IMR-90 (cell line): ENCODE results near the gene NOXO1.
A peak's percentile ranks its signal among the peaks of the same experiment; 100 is the strongest.

Source experiments
- CEBPB ChIP-seq: IDR thresholded peaks from 2 replicates; pipeline ENCODE4 v1.6.1; 2012; ENCODE audit warnings: low read depth, low read length, improper control_type of control experiment
- CHD1 ChIP-seq: IDR thresholded peaks from 2 replicates; pipeline ENCODE4 v1.6.1; 2012; ENCODE audit warnings: low read depth, low read length, improper control_type of control experiment
- ELK1 ChIP-seq: fragments of 150-350 bp; IDR thresholded peaks from 2 replicates; pipeline ENCODE4 v1.6.1; 2016; ENCODE audit warnings: low read depth, mild to moderate bottlenecking, low read length, moderate library complexity, borderline replicate concordance
- MXI1 ChIP-seq: IDR thresholded peaks from 2 replicates; pipeline ENCODE4 v1.6.1; 2012; ENCODE audit warnings: low read depth, mild to moderate bottlenecking, low read length, moderate library complexity, borderline replicate concordance
- POLR2A ChIP-seq: IDR thresholded peaks from 2 replicates; pipeline ENCODE4 v1.6.1; 2012; ENCODE audit warnings: mild to moderate bottlenecking, low read depth, low read length
- RFX5 ChIP-seq: IDR thresholded peaks from 2 replicates; pipeline ENCODE4 v1.8.0; 2012; ENCODE audit warnings: low read depth, mild to moderate bottlenecking, low read length, moderate library complexity
- USF2 ChIP-seq: fragments of 150-350 bp; IDR thresholded peaks from 2 replicates; pipeline ENCODE4 v1.6.1; 2017; ENCODE audit warnings: mild to moderate bottlenecking, antibody characterized with exemption, low read length, low read depth
- TF ChIP-seq, protein P1 (sequence below): conservative IDR thresholded peaks from 2 replicates; pipeline ENCODE4 v1.5.1; 2012; ENCODE audit warnings: mild to moderate bottlenecking, low read depth, low read length, improper control_type of control experiment

- TF ChIP-seq, protein P1, sequence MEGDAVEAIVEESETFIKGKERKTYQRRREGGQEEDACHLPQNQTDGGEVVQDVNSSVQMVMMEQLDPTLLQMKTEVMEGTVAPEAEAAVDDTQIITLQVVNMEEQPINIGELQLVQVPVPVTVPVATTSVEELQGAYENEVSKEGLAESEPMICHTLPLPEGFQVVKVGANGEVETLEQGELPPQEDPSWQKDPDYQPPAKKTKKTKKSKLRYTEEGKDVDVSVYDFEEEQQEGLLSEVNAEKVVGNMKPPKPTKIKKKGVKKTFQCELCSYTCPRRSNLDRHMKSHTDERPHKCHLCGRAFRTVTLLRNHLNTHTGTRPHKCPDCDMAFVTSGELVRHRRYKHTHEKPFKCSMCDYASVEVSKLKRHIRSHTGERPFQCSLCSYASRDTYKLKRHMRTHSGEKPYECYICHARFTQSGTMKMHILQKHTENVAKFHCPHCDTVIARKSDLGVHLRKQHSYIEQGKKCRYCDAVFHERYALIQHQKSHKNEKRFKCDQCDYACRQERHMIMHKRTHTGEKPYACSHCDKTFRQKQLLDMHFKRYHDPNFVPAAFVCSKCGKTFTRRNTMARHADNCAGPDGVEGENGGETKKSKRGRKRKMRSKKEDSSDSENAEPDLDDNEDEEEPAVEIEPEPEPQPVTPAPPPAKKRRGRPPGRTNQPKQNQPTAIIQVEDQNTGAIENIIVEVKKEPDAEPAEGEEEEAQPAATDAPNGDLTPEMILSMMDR: no peak
- TF ChIP-seq POLR2A: no peak
- TF ChIP-seq ELK1: no peak
- TF ChIP-seq MXI1: peak; percentile 64
- no peak for TF ChIP-seq USF2
- no peak for TF ChIP-seq CEBPB
- TF ChIP-seq RFX5: no peak
- no peak for TF ChIP-seq CHD1
Observed at GRCh38 chr16:2027024-2028010, 46.0 kb upstream of the NOXO1 start.
